Measurements from ENCODE around the gene UGT1A4. TPM values are rescaled to one million over a fixed set of nuclear protein-coding genes. Genes with fewer than 3 reads are reported as not detected.

UGT1A4 gene
- total and polyA plus RNA-seq, 2 donors (not counting 3 experiments of a cell fraction or from before 2014, with no cell fraction given): not detected

DNA sequence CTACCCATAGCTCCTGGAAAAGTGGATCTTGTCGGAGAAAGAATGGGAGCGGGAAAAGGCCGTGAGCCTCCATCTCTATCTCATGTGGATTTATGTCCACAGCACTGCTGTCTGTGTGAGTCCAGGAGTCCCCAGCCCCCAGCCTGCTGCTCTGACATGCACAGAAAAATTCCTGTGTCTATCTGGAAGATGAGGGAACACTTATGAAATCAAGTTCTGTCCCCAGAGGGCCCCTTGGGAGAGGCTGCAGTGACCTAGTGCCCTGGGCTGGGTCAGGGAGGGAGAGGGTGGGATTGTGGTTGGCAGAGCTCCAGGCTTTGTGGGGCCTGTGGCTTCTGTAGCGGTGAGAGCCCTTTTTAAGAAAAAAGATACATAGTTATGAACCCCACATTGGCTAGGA is 98.2 kb downstream of the UGT1A4 start:
- TF ChIP-seq MAX (IDR thresholded peaks at IDR 0.05; ENCODE audit: insufficient read depth, insufficient read length) (no peak), EZH2 (IDR thresholded peaks at IDR 0.05; ENCODE audit: borderline replicate concordance, low read depth, low read length, severe bottlenecking) (no peak), JUN (IDR thresholded peaks at IDR 0.05; ENCODE audit: borderline replicate concordance, insufficient read depth, insufficient read length, low read depth) (no peak), POLR2A (IDR thresholded peaks at IDR 0.05; ENCODE audit: low read depth, low read length) (no peak), GATA2 (IDR thresholded peaks at IDR 0.05; ENCODE audit: insufficient read depth, insufficient read length, low read depth, low read length) (no peak), POLR2AphosphoS5 (IDR thresholded peaks at IDR 0.05; ENCODE audit: insufficient read depth, low read depth, low read length) (no peak), MYC (IDR thresholded peaks at IDR 0.05; ENCODE audit: low read depth, low read length) (no peak), FOS (IDR thresholded peaks at IDR 0.05; ENCODE audit: borderline replicate concordance, insufficient read depth, low read length) (no peak)
- TF ChIP-seq, protein P1, sequence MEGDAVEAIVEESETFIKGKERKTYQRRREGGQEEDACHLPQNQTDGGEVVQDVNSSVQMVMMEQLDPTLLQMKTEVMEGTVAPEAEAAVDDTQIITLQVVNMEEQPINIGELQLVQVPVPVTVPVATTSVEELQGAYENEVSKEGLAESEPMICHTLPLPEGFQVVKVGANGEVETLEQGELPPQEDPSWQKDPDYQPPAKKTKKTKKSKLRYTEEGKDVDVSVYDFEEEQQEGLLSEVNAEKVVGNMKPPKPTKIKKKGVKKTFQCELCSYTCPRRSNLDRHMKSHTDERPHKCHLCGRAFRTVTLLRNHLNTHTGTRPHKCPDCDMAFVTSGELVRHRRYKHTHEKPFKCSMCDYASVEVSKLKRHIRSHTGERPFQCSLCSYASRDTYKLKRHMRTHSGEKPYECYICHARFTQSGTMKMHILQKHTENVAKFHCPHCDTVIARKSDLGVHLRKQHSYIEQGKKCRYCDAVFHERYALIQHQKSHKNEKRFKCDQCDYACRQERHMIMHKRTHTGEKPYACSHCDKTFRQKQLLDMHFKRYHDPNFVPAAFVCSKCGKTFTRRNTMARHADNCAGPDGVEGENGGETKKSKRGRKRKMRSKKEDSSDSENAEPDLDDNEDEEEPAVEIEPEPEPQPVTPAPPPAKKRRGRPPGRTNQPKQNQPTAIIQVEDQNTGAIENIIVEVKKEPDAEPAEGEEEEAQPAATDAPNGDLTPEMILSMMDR (IDR thresholded peaks at IDR 0.05; ENCODE audit: extremely low read depth in 1 of 2, insufficient read depth in 1 of 2, low read depth in 1 of 2, low read length in 2 of 2): no peak
- CTCF ChIA-PET: no interaction called here
- Histone ChIP-seq H3K79me2 (ENCODE audit: control insufficient read depth, insufficient read depth, low read length) (no peaks in the 10 kb centered on the region), H3K27ac (ENCODE audit: insufficient read depth, low read depth, low read length) (no peak overlapping the region), H3K9ac (replicated peaks; ENCODE audit: extremely low read depth, insufficient read depth, low read length) (no peak overlapping the region), H3K9me3 (replicated peaks; ENCODE audit: control insufficient read depth, insufficient read depth, low read length) (no peaks in the 10 kb centered on the region), H4K20me1 (replicated peaks; ENCODE audit: control insufficient read depth, extremely low read depth, insufficient read depth, low read length) (no peaks in the 10 kb centered on the region), H3K4me1 (ENCODE audit: control insufficient read depth, extremely low read depth, insufficient read depth, low read length) (no peaks in the 10 kb centered on the region), H3K36me3 (ENCODE audit: control insufficient read depth in 2 of 2, extremely low read depth in 1 of 2, insufficient read depth in 2 of 2, low read length in 2 of 2) (no peaks in the 10 kb centered on the region), H2AFZ (ENCODE audit: low read depth, low read length) (no peak overlapping the region), H3K4me2 (ENCODE audit: insufficient read depth, low read length) (no peak overlapping the region), H3K4me3 (replicated peaks in 1 of 3; ENCODE audit: insufficient read depth in 1 of 3, low read depth in 1 of 3, low read length in 3 of 3) (no peak overlapping the region), H3K9me1 (replicated peaks; ENCODE audit: control insufficient read depth, extremely low read depth, insufficient read depth, low read length) (no peaks in the 10 kb centered on the region), H3K27me3 (ENCODE audit: control insufficient read depth in 2 of 2, insufficient read depth in 2 of 2, low read length in 2 of 2) (no peaks in the 10 kb centered on the region)
- no peak for FAIRE-seq
- no peak for DNase-seq (ENCODE audit: low read depth, low spot score)
- POLR2A ChIA-PET: no interaction called here
- intact Hi-C loops (cut with micrococcal nuclease) (no loop called here), dilution Hi-C loops (cut with MboI; ENCODE audit: extremely low pct_ligation_motif_present, low sequenced_read_pairs) (no loop called here)
- no TSS peak for BruUV-seq (replicated peaks)

All from endothelial cell of umbilical vein (primary cell).